CD1c-positive myeloid dendritic cell (primary cell): ENCODE results near the gene SMPD4.
"Not testable (repeated sequence)": the region's sequence is repeated elsewhere in the genome, so short reads cannot be mapped to it uniquely, and the experiment has no call there.

Experiments used
- DNase-seq: peaks from one replicate; pipeline ENCODE4 v3.0.0-alpha.2; 2016; ENCODE audit errors: extremely low spot score

SMPD4 gene

DNA sequence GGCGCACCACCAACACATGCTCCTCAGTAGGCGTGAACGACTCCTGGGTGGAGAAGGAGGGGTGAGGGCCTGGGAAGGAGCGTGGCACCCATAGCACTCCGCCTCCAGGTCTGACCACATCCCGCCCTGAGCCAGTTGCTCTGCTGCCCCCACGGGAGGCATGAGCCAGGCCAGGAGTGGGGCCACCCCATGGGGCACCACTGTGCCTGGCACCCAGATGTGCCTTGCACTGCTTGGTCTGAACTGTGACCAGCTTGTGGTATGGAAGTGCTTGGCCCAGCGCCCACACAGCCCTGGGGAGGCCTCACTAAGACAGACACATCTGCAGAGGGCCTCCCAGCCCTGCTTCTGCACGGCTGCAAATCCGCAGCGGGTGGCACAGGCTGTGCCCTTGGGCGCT is 24.0 kb downstream of the SMPD4 start:
- not testable (repeated sequence) for DNase-seq

DNA sequence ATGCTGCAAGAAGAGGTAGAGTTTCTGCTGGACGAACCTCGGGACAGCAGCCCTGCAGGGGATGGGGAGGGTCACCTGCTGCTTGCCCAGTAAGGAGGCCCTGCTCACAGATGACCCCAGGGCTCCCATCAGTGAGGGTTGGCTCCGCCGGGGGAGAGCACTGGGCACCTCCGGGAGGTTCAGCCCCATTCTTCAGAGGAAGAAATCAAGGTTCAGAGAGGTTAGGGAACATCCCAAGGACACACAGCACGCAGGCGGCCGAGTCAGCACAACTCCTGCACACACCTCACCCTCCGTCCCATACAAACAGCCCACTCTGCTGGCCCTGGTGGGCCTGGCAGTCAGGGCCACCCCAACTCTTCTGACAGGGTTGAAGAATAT is 24.8 kb downstream of the SMPD4 start:
- DNase-seq: no peak

DNA sequence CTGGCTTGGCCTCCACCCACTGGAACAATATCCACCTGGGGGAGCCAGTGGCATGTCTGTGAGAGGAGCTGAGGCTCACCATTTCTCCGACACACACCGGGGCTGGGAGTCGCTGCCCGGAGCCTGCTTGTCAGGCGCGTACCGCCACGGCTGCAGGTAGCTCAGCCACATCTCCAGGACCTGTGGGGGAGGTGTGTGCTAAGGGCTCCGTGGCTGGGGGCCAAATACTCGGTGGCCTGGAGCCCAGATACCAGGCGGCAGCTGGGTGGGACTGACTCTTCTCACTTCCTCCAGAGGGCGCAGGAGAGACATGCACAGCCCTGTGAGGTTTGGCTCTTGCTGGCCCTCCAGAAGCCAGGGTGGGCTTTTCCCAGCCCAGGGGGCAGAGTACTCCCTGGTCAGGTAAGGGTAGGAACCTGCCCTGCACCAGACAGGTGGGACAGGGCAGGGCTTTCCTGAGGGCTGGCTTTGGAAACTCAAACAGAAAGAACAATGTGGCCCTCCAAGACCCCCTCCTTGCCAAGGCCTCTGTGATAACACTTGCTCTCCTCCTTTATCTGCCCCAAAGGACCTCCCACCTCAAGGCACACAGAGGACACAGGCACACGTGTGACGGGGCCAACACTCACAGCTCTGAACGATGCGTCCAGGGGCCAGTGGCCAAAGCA is 25.3 kb downstream of the SMPD4 start:
- DNase-seq: not testable (repeated sequence)

DNA sequence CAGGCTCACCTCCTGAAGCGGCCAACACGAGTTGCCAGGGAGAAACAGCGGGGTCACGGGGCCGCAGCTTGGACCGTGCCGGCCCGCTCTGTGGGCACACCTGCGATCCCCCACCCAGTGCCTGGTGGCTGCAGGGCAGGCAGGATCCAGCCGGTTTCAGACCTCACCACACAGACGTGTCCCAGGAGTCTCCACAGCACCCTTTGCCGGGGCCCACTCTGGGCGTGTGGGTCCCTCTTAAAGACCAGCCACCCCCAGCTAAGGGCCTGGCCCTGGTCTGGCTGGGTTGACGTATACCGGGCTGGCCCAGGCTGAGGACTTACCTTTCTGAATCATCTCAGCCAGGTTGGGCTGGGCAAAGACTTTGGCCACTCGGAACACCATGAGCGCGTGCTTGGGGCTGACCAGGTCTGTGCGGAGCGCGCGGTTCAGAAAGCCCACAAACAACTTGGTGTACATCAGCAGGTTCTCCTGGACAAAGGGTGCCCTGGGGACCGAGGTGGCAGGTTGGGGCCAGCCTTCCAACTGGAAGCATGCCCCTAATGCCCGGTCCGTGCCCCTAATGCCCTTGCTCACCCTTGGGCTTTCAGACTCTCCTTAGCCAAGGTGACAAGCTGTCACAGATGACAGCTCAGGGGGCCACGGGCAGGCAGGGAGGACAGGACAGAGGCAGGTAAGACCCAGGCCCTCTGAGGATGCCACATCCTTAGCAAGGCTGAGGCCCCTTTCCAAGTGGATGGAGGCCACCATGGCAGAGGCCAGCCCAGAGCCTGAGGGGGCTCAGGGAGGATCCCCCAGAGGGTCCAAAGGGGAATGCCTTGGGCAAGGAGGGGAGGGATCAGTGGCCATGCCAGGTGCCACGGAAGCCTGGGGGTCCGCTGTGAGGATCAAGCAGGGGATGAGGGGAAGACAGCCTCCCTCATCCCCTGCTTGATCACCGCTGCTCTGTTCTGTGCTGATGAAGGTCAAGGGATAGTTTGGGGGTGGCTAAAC is 26.3 kb downstream of the SMPD4 start:
- DNase-seq: no peak

DNA sequence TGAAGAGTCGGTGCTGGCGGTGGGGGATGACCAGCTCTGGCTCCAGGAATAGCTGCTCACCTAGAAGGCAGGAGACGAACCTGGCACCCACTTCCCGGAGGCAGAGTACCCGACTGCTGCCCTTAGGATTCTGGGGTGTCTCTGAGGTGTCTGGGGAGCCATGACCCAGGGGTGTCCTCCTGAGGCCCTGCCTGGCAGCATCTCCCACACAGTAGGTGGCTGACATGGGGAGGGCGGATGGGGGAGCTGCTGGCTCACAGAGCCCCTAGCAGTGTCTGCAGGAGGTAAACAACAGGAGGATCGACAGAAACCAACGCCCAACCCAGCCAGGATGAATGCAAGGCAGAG is 27.0 kb downstream of the SMPD4 start:
- DNase-seq: not testable (repeated sequence)

DNA sequence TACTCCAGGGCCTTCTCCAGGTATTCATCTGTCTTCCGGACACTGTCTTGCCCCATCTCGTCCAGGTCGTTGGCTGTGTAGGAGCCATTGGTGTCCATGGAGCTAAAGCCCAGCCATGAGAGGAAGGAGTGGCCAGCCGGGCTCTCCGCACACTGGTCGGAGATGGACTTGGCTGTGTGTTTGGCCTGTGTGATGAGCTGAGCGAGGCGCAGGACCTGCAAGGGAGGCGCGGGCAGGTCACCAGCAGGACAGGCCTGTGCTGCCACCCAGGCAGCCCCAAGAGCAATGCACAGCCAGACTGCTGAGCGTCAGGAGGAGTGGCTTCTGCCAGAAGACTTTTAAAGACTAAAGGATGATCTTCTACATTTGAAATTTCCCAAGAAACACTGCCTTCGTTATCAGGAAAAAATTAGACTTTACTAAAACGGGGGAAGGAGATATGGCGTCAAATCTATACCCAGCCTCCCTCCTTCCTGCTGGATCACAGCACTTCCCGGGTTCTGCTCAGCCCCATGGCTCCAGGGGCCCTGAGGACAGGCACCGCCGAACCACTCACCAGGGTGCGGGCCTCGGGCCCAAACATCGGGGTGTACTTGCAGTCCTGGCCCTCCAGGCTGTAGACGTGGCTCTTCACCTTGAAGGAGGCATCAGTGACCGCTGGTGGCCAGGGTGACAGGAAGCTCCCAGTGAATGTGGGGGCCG is 27.5 kb downstream of the SMPD4 start:
- not testable (repeated sequence) for DNase-seq

DNA sequence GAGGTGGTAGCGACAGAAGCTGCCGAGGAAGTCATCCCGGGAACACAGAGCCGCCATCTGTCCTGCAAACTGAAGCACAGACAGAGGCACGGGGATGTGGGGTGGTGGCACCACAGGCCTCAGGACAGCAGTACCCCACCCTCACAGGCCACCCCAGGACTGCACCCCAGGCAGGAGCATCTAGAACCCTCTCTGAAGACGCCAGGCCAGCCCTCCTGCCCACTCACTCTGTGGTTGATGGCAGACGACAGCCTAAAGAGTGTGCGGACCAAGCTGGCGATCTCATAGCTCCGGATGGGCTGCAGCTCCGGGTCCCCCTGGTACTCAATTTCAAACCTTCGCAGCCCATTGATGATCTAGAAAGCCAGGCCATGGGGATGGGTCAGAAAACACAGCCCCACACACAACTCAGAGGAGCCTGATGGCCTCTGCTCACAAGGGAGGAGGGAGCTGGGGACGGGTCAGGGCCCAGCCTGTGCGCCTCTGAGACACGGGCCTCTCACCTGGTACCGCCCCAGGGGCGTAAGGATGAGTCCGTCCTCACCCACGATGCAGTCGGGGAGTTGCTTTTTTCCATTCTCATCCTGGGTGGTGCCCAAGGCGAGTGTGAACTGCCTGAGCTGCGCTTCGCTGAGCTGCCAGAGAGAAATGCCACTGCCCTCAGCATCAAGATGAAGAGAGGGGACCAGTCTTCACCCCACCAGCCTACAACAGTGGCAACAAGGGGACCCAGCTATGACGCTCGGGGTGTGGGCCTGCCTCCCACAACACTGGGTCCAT is 28.4 kb downstream of the SMPD4 start:
- DNase-seq: no peak

DNA sequence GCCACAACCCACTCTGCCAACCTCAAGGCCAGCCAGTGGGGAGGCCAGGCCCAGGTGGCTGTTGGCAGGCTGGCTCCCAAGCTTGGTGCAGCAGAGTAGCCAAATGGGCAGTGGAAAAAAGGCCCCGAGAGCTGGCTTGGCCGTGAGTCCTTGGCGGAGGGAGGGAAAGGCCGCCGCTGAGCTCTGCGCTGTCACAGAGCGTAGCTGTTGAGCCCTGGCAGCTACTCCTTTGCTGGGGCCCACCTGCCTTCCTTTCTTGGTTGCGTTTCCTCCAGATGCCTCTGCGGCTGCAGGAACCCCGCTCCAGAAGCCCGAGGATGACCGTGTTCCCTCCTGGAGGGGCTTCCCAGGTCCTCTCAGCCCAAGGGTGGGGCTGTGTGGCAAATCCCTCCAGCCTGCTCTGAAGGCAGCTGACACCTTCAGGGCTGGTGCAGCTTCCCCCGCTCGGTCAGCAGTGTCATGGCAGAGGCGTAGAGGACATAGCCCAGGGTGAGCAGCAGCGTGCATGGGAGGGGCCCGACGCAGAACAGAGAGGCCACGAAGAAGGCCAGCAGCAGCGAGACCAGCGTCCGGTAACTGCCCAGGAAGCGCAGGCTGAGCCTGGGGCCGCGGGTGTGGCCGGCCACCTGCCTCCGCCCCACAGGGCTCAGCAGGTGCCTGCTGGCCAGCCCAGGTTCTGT is 29.1 kb downstream of the SMPD4 start:
- DNase-seq: not testable (repeated sequence)

DNA sequence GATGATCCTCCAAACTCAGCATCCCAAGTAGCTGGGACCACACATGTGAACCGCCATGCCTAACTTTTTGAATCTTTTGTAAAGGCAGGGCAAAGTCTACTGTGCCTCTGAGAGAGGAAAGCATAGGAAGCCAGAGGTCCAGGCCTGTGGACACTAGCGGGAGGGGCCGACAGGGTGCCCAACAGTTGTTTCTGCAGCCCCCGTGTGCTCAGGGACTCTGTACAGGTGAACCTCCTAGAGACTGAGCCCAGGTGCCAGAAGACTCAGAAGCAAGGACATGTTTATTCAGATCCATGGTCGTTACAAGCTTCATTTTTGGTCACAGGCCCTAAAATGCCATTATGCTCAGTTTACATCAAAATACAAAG is 30.3 kb downstream of the SMPD4 start:
- DNase-seq: not testable (repeated sequence)

DNA sequence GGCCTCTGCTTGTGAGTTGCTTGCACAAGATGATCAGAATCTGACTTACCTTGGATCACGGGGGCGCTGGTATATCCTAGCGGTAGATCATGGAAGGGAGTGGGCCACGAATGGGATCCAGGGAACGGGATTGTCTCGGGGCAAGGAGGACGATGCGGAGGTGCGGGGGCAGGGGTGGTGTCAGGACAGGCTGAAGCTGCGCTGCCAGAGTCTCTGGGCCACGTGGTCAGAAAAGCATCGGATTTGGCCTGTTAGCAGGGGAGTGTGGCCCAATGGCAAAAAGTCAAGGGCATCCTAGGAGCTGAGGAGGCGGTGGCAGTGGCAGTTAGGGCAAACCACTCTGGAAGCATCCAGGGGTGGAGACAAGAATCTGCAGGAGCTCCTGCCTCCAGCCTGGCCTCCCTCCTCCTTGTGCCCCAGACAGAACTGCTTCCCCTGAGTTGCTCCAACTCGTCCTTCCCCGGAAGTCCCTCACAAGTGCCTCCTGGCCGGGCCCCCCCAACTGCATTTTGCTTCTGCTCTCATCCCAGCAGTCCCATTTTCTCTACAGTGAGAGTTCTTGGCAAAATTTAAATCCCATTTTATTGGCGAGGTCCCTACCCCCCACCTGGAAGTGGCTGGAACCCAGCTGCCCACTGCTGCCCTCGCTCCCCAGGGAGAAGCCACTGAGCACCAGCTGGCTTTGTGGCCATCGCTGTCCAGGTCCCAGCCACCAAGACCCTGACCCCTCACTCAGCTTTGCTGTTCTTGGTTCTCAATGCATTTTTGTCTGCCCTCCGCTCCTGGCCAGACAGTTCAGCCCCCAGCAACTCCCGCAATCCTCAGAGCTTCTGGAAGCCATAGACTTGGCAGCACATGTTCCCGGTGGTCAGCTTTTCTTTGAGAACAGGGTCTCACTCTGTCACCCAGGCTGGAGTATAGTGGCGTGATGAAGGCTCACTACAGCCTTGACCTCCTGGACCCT is 30.9 kb downstream of the SMPD4 start:
- no peak for DNase-seq

DNA sequence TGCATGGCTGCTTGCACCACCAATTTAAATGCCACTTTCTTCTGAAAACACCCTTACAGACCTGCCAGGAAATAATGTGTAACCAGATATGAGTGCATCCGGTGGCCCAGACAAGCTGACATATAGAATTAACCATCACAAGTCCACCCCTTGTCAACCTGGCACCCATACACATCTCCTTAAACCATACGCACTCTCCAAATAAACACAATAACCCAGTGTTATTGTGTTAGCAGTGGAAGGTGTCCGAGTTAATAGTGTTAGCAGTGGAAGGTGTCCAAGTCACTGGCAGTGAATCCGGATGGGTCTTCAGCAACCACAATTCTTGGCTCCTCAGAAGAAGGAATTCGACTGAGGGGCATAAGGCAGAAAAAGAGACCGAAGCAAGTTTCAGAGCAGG is 32.9 kb downstream of the SMPD4 start:
- not testable (repeated sequence) for DNase-seq

DNA sequence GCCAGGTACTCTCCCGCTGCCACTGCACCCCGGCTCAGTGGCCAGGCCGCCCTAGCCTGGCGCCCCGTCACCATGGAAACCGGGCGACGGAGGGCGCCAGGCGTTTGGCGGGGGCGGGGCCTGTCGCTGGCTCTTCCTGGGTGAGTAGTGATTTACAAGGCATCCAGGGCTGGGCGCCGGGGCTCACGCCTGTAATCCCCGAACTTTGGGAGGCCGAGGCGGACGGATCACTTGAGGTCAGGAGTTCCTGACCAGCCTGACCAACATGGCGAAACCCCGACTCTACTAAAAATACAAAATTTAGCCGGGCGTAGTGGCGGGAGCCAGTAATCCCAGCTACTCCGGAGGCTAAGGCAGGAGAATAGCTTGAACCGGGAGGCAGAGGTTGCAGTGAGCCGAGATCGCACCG is 36.4 kb downstream of the SMPD4 start, which contains the start of gene CCDC74B:
CCDC74B (minus strand) TSS at position 107 of the 409 bp plus-strand sequence. CDS start 116 bp downstream, outside the sequence.
- DNase-seq: peak; percentile 23

DNA sequence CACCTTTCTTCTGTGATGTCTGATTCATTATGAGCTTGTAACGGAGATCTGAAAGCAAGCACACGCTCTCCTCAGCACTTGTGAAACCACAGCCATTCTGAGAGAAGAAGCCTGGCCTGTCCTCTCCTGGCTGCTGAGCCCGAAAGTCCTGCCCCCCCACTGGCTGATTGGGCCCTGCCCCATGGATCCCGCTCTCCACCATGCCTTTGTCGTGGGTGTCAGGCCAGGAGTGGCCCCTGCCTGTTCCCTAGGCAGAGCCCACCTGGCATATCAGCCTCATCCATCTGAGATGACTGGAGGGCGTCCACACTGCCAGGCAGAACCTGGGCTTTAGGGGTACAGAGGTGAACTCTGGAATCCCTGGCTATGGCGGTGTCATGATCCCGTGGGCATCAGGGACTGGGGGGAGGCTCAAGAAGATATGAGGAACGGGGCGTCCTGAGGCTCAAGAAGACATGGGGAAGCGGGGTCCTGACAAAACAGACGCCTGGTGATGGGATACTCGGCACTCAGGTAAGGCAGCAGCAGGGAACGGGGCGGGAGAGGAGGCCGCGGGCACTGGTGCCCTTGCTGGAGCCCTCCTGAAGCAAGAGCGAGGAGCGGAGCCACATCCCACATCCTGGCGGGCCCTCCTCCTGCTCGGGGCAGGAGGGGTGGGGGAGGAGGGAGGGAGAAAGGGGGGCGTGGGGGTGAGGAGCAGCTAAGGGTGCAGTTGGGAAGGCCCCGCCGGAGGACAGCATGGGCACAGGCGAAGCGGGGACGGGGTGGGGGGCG is 37.9 kb downstream of the SMPD4 start:
- DNase-seq: not testable (repeated sequence)

DNA sequence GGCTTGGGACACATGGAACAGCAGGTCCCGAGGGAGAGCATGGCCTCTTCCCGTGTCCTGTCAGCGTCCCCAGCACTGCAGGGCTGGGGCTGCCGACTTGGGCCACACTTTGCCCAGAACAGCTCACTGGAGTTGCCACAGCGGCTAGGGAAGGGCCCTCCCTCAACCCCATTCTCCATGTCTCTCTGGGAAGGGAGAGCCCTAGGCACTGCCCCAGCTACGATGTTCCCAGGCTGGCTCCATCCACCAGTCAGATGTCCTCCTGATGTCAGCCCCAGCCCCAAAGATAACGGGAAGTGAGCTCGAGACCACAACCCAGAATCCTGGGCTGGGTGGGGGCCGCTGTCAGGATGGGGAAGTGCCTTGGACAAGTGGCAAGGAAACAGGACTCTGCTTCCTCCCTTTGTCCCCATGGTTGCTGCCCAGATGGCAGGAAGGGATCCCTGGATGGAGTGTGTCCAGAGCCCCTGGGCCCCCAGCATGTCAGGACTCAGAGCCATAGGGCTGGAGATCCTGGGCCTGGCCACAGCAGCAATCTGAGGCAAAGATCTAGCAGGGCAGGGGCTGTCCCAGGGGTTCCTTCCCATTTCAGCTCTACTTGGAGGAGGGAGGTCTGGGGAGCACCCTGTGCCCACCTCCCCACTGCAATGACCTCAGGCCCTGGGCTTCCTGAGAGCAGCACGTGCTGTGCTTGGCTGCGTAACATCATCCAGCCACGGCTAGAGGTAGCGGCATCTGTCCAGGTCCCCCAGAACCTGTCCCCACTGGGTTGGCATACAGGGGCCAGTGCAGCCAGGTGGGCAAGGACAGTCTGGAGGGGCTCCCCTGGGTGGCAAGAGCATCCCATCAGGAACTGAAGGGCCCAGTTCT is 38.8 kb downstream of the SMPD4 start:
- DNase-seq: not testable (repeated sequence)

DNA sequence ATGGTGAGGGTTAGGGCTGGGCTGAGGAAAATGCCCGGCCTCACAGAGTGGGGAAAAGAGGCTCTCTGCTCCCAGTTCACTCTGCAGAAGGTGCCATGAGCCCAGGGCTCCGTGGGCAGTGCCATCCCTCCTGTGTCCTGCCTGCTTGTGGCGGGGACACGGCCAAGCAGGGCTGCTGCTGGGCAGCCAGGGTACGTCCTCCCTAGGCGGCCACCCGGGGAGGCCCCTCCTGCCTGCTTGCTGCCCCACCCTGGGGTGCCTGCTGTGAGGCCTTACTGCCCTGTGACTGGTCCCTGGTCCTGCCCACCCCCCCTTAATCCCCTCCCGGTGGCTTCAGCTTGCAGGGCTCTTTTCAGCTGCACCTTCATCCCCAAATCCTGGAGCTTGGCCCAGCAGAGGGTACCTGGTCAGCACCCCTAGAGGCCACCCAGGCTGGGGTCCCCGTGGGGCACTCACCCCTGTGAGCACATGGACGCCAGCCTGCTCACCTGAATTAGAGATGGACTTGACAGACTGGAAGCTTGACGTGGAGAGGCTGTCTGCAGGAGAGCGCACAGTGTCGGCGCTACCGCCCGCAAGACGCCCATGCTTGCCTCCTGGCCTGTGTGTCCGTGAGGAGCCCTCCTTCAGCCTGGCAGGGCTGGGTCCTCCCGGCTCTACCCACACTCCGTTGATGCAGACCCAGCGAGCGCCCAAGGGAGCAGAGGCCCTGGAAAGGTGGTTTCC is 39.6 kb downstream of the SMPD4 start:
- not testable (repeated sequence) for DNase-seq

DNA sequence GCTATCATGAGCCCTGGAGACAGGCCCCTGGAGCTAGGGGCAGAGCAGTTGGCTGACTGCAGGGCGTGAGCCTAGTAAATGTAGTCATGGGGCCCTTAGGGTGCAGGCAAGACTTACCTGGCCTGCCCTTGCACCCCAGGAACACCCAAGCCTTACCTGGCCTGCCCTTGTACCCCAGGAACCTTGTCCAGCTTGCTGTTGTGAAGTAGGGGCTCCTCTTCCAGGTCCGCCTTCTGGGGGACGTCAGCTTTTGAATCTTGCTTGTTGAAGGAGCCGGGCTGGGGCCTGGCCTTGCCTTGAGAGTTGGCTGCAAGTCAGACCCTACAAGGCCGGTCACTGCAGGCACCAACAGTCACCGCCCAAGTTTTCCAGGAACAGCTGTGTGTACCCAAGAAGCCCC is 40.4 kb downstream of the SMPD4 start:
- DNase-seq: not testable (repeated sequence)

DNA sequence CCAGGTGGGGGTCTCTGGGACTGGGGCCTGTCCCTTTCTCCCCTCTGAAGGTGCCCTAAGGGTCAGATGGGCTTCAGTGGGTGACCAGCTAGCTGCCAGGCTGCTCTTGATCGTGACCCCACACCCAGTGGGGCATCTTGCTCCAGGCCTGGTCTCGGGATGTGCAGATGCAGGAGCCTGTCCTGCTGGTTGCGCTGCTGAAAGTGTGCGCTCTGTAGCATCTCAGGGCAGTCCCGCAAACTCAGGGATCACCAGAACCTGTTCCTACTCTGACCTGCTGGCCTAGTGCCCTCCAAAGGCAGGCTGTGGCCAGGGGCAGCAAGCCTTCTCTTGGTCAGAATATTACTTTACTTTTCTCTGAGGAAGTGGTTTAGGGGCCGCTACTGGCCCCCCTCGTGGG is 40.9 kb downstream of the SMPD4 start:
- not testable (repeated sequence) for DNase-seq
